22Rv1 (cell line): ENCODE data around the gene RNU6-1.

ENCODE experiments used
- H3K27ac ChIP-seq: fragments of 450-650 bp; 2 replicates; pipeline ENCODE4 v1.5.1; 2017
- CTCF ChIP-seq: fragments of 450-650 bp; IDR thresholded peaks from 2 replicates; pipeline ENCODE4 v1.5.1; 2017; ENCODE audit warnings: mild to moderate bottlenecking
- ZFX ChIP-seq: fragments of 450-650 bp; IDR thresholded peaks from 2 replicates; pipeline ENCODE4 v1.6.1; 2017; ENCODE audit warnings: antibody characterized with exemption, borderline replicate concordance

Gene RNU6-1

DNA sequence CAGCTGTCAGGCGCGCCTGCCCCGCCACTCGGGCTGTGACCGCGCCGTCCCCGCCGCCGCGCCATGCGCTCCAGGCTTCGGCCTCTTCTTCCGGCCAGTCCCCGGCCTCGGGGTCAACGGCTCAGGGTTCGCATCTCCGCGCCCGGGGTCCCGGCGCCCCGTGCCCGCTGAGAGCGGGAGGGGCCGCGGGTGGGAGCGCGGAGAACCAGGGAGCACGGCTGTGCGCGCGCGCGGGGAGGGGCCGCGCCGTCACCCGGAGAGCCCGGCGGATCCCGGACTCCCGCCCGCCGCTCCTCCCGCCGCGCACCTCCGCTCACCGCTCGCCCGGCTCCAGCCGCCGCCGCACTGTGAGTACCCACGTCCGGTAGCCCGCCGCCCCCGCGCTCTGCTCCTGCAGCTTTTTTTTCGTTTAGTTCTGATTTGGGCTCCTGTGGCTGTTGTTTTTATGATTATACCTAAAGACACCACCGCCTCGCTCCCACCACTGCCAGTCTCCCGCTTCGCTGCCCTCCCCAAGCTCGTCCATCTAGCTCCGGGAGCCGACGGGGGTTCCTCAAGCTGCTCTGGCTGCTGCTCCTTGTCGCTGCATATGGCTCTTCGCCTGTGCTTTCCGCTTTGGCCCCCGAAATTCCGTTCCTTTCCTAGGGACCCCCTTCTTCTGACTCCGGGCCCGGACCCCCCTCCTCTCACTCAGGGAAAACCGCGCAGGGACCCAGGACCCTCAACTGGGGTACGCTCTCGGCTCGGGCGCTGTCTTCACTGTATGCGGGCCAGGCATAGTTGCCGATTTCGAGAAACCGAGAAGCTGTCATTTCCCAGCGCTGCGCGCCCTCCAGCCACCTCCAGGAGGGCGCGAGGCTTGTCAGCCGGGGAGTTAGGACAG lies 16.3 kb downstream of the RNU6-1 start:
- H3K27ac ChIP-seq, result no peak overlapping the region
- TF ChIP-seq ZFX (no peak), CTCF (no peak)

- TF ChIP-seq ZFX (no peak), CTCF (no peak)
- no peak overlapping the region for H3K27ac ChIP-seq
Observed at GRCh38 chr15:67822537-67823313, 17.1 kb downstream of the RNU6-1 start.

GRCh38 chr15:67821784-67822440 lies 17.9 kb downstream of the RNU6-1 start:
- no peak for TF ChIP-seq CTCF
- no peak for TF ChIP-seq ZFX
- H3K27ac ChIP-seq, result no peak overlapping the region

DNA sequence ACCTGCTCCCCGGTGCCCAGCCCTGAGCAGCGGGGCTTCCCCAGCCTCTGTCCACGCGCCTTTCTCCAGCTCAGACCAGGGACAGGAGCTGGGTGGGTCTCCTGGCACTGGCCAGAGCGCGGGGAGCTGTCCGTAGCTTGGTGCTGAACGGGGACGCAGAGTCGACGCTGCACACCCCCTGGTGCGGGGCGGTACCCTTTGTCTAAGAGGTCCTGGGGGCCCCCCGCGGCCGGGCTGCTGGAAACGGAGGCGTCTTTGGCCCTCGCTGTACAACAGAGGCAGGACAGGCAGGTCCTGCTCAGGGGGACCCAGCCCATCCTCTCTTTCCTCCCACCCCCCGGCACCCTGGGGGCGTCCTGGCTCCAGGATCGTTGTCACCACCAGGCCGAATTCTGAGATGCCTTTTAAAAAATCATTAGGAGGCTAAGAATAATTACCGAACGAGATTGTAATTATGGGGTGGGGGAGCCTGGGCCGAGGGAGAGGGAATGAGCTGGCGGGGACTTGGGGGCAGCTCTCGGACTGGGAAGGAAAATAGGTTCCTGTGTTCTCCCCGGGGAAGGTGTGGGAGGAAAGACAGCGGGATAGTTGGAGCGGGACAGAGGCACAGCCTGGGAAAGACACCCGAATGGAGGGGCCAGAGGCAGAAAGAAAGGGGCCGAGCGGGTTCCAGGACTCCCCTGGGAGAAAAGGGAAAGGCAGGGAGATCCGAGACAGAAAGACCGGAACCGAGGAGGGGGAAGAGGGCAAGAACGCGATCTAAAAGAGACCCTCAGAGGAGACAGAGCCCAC lies 18.7 kb downstream of the RNU6-1 start:
- no peak overlapping the region for H3K27ac ChIP-seq
- TF ChIP-seq CTCF, result no peak
- no peak for TF ChIP-seq ZFX

- TF ChIP-seq CTCF (no peak), ZFX (no peak)
- H3K27ac ChIP-seq, result no peak overlapping the region
Observed at GRCh38 chr15:67820122-67820991, 19.5 kb downstream of the RNU6-1 start.

DNA sequence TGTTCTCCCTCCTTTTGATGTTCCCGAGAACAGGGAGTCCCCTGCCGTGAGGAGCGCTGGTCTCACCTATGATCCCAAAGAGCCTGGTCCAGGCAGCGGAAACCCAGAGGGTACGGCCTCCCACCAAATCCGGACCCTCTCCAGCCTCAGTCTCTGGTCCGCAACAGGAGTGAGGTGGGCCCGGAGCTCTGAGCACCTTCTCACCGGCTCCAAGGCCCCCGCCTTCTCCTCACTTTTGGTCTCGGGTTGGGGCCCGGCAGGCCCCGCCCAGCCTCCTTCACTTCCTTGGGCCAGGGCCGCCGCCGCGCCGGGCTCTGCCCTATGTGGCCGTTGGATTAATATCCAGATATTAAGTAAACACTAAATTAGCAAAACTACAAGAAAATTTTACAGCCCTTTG lies 20.2 kb downstream of the RNU6-1 start:
- H3K27ac ChIP-seq, result no peak overlapping the region
- no peak for TF ChIP-seq ZFX
- no peak for TF ChIP-seq CTCF
